Ascending aorta (tissue), 2 donors: ENCODE measurements around the gene RBM26. TPM values are rescaled to one million over a fixed set of nuclear protein-coding genes. Genes with fewer than 3 reads are reported as not detected.

Experiments used
- DNase-seq, 2 donors: peaks; one replicate each; pipeline ENCODE4 v3.0.0-alpha.2; 2019; ENCODE audit warnings: low spot score in 2 of 2
- H3K27ac ChIP-seq, 2 donors: fragments of 200-600 bp; sonication (generic); one replicate each; pipeline ENCODE4 v1.5.1; 2016 to 2017; ENCODE audit warnings: mild to moderate bottlenecking in 1 of 2
- H3K27me3 ChIP-seq: fragments of 200-600 bp; sonication (generic); one replicate; pipeline ENCODE4 v1.5.1; 2017
- H3K36me3 ChIP-seq, 2 donors: fragments of 200-600 bp; sonication (generic); one replicate each; pipeline ENCODE4 v1.5.1; 2016
- H3K4me1 ChIP-seq, 2 donors: fragments of 200-600 bp; sonication (generic); one replicate each; pipeline ENCODE4 v1.5.1; 2016 to 2017; ENCODE audit warnings: mild to moderate bottlenecking in 1 of 2
- H3K4me3 ChIP-seq, 2 donors: fragments of 200-600 bp; sonication (generic); one replicate each; pipeline ENCODE4 v1.5.1; 2016 to 2017; ENCODE audit warnings: mild to moderate bottlenecking in 1 of 2
- H3K9me3 ChIP-seq, 2 donors: fragments of 200-600 bp; sonication (generic); one replicate each; pipeline ENCODE4 v1.5.1; 2016
- CTCF ChIP-seq, 3 experiments: fragments of 200-600 bp in 2 of 3; fragments of 450-650 bp in 1 of 3; sonication (generic) in 2 of 3; IDR thresholded peaks; one replicate each; pipeline ENCODE4 v1.5.1; 2016 to 2019; ENCODE audit warnings: antibody characterized with exemption in 3 of 3, mild to moderate bottlenecking in 1 of 3, moderate library complexity in 1 of 3
- intact Hi-C: fragments of 100-400 bp; cut with DNase I; formaldehyde crosslinking; loops from one replicate; pipeline ENCODE4 v1.15.1; 2023
- total RNA-seq: library from RNA; depleted of rRNA; stranded (reverse); fragments of >200 nt; gene quantifications from one replicate; pipeline ENCODE4 v1.1.0, GENCODE V29; 2016

The RBM26 gene
- total RNA-seq, 1 donor from 2014 or later, result 12.8 TPM

- Histone ChIP-seq H3K4me3 (no peak overlapping the region), H3K9me3 (no peaks in the 10 kb centered on the region), H3K36me3 (no peaks in the 10 kb centered on the region), H3K27me3 (no peaks in the 10 kb centered on the region), H3K27ac (no peak overlapping the region), H3K4me1 (no peaks in the 10 kb centered on the region)
- intact Hi-C loops, result no loop called here
- no peak for DNase-seq
- no peak for TF ChIP-seq CTCF (IDR thresholded peaks at IDR 0.05)
These were observed 13.3 kb upstream of the RBM26 start for GRCh38 chr13:79419365-79419764.

DNA sequence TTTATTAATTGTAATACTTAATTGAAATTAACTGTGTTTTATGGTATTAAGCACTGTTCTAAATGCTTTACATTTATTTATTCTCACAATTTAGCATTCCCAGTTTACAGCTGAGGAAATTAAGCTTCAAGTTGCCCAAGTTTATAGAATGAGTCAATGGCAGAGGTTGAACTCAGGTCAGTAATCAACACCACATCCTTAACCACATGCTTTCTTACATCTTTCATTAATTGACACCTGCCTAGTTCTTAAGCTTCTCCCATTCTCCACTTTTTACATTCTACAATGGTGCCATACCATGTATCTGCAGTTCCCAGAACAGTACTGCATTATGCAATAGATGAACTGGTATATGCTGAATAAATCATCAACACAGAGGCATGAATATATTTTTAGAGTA lies 11.7 kb upstream of the RBM26 start:
- H3K27me3 ChIP-seq, result no peaks in the 10 kb centered on the region
- no peaks in the 10 kb centered on the region for H3K9me3 ChIP-seq
- no peak for DNase-seq
- TF ChIP-seq CTCF (IDR thresholded peaks at IDR 0.05), result no peak
- H3K27ac ChIP-seq, result no peak overlapping the region
- H3K36me3 ChIP-seq, result peaks cover 0 to 6% of the 10 kb centered on the region in 2 donors
- intact Hi-C loops, result no loop called here
- no peaks in the 10 kb centered on the region for H3K4me1 ChIP-seq
- H3K4me3 ChIP-seq, result no peak overlapping the region

DNA sequence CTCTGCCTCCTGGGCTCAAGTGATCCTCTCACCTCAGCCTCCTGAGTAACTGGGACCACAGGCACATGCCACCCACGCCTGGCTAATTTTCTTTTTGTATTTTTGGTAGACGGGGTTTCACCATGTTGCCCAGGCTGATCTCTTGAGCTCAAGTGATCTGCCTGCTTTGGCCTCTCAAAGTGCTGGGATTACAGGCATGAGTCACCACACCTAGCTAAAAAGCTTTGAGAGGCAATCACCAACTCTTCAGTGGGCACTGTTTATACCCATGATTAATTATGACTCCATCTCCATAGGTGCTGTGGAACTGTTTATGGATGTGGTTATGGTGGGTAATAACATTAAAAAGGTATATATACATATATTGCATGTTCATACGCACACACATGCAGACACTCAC lies 7.5 kb upstream of the RBM26 start:
- no peak for DNase-seq
- H3K27ac ChIP-seq, result no peak overlapping the region
- intact Hi-C loops, result no loop called here
- no peaks in the 10 kb centered on the region for H3K27me3 ChIP-seq
- no peak for TF ChIP-seq CTCF (IDR thresholded peaks at IDR 0.05)
- H3K4me1 ChIP-seq, result no peaks in the 10 kb centered on the region
- H3K4me3 ChIP-seq, result no peak overlapping the region
- H3K36me3 ChIP-seq, result peaks cover 0 to 6% of the 10 kb centered on the region in 2 donors
- H3K9me3 ChIP-seq, result no peaks in the 10 kb centered on the region

DNA sequence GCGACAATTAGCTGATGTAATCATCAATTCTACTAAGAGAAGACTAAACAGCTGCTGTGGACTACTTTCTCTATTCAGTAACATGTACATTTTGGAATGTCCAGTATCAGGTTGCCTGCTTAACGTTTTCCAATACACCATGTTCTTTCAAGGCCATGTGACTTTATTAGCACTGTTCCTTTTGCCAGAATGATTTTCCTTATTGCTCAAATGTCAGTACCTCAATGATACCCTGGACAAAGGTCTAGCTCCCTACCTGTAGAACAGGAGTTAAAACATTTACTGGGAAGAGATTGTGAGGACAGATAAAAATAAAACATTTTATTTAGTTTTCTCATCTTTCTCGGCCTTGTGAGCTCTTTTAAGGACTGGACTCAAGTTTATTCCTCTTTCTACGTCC lies 3.8 kb upstream of the RBM26 start:
- no peak overlapping the region for H3K27ac ChIP-seq
- intact Hi-C loops, result loop anchor here (5.0 to 10.0 kb wide), 2 partner anchors 755 to 932 kb away; partner anchors contain the start of genes OBI1 and SPRY2

GRCh38 chr13:79407349-79407979 lies 1.4 kb upstream of the RBM26 start:
- no peak for TF ChIP-seq CTCF (IDR thresholded peaks at IDR 0.05)
- Histone ChIP-seq H3K27me3 (no peaks in the 10 kb centered on the region), H3K4me1 (peaks cover 0 to 25% of the 10 kb centered on the region in 2 donors), H3K4me3 (no peak overlapping the region), H3K27ac (no peak overlapping the region), H3K36me3 (no peaks in the 10 kb centered on the region), H3K9me3 (no peaks in the 10 kb centered on the region)
- no peak for DNase-seq
- intact Hi-C loops, result loop anchor here (2.0 to 10.0 kb wide), 3 partner anchors 73 to 935 kb away; partner anchors contain the start of genes NDFIP2, OBI1 and SPRY2

More for the DNA sequence above, 3.8 kb upstream of the RBM26 start:
- Histone ChIP-seq H3K4me3 (no peak overlapping the region), H3K36me3 (peaks cover 0 to 6% of the 10 kb centered on the region in 2 donors), H3K4me1 (peaks cover 0 to 5% of the 10 kb centered on the region in 2 donors), H3K27me3 (no peaks in the 10 kb centered on the region), H3K9me3 (no peaks in the 10 kb centered on the region)
- no peak for DNase-seq
- TF ChIP-seq CTCF (IDR thresholded peaks at IDR 0.05), result no peak
